OCI-LY7 (cell line): ENCODE measurements around the gene OAS2. TPM values are rescaled to one million over a fixed set of nuclear protein-coding genes. Genes with fewer than 3 reads are reported as not detected.

ENCODE experiments used
- BruUV-seq: library from RNA; stranded (reverse); fragments of 400-500 nt; replicated peaks from 2 replicates; lab custom pipeline; 2021; lab: Mats Ljungman, UMichigan
- CTCF ChIA-PET: fragments of 300-600 bp; sonication (Branson Sonifier 250); formaldehyde crosslinking; loops from one replicate; lab custom pipeline; 2022; ENCODE audit warnings: antibody characterized with exemption; ENCODE audit not compliant: unreplicated experiment; lab: Charles Lee
- POLR2A ChIA-PET: fragments of 300-600 bp; sonication (Branson Sonifier 250); formaldehyde crosslinking; loops from one replicate; lab custom pipeline; 2022; ENCODE audit warnings: antibody characterized with exemption; lab: Charles Lee
- DNase-seq: peaks from one replicate; pipeline ENCODE4 v3.0.0-alpha.2; 2015; ENCODE audit warnings: low spot score
- H2AFZ ChIP-seq: fragments of 200-600 bp; sonication (generic), shearing (Covaris generic); 2 replicates; pipeline ENCODE4 v1.6.1; 2014; ENCODE audit warnings: mild to moderate bottlenecking, antibody characterized with exemption, low read length, moderate library complexity
- H3K27ac ChIP-seq: fragments of 200-600 bp; sonication (generic); 2 replicates; pipeline ENCODE4 v1.5.1; 2014; ENCODE audit warnings: mixed run types, low read depth, mild to moderate bottlenecking, moderate library complexity, low read length, inconsistent platforms; ENCODE audit not compliant: poor library complexity, severe bottlenecking
- H3K36me3 ChIP-seq: fragments of 200-600 bp; sonication (generic); 2 replicates; pipeline ENCODE4 v1.6.1; 2014; ENCODE audit warnings: mild to moderate bottlenecking, antibody characterized with exemption, low read length, moderate library complexity, mixed read lengths; ENCODE audit not compliant: insufficient read depth
- H3K4me1 ChIP-seq: fragments of 200-600 bp; sonication (generic); 2 replicates; pipeline ENCODE4 v1.5.1; 2014; ENCODE audit warnings: mild to moderate bottlenecking, low read length; ENCODE audit not compliant: insufficient read depth, poor library complexity, severe bottlenecking
- H3K4me2 ChIP-seq: fragments of 200-600 bp; sonication (generic); 2 replicates; pipeline ENCODE4 v1.6.1; 2014; ENCODE audit warnings: mild to moderate bottlenecking, low read length
- H3K4me3 ChIP-seq: fragments of 200-600 bp; sonication (generic); 2 replicates; pipeline ENCODE4 v1.5.1; 2014; ENCODE audit warnings: mild to moderate bottlenecking, low read depth, low read length; ENCODE audit not compliant: poor library complexity, severe bottlenecking
- H3K79me2 ChIP-seq: fragments of 200-600 bp; sonication (generic); 2 replicates; pipeline ENCODE4 v1.6.1; 2016; ENCODE audit warnings: low read depth, mild to moderate bottlenecking, low read length, moderate library complexity, mixed read lengths; ENCODE audit not compliant: insufficient read depth
- H3K9me2 ChIP-seq: fragments of 200-600 bp; sonication (generic); 2 replicates; pipeline ENCODE4 v1.6.1; 2016; ENCODE audit warnings: mild to moderate bottlenecking, low read length, mixed read lengths; ENCODE audit not compliant: insufficient read depth
- H3K9me3 ChIP-seq: fragments of 200-600 bp; sonication (generic); 2 replicates; pipeline ENCODE4 v1.6.1; 2014; ENCODE audit warnings: mild to moderate bottlenecking, mixed run types, low read length, mixed read lengths
- H4K20me1 ChIP-seq: fragments of 200-600 bp; sonication (generic); 2 replicates; pipeline ENCODE4 v1.6.1; 2014; ENCODE audit warnings: mild to moderate bottlenecking, antibody characterized with exemption, low read length, moderate library complexity, mixed read lengths; ENCODE audit not compliant: insufficient read depth
- EZH2phosphoT487 ChIP-seq: fragments of 200-600 bp; sonication (generic); IDR thresholded peaks from 2 replicates; pipeline ENCODE4 v1.6.1; 2018; ENCODE audit warnings: low read depth, borderline replicate concordance, mild to moderate bottlenecking, mixed run types, antibody characterized with exemption, low read length, moderate library complexity, mixed read lengths
- intact Hi-C: fragments of 100-400 bp; cut with micrococcal nuclease; formaldehyde crosslinking; loops from one replicate; pipeline ENCODE4 v1.10.0; 2022; ENCODE audit not compliant: unreplicated experiment
- total RNA-seq, 2 experiments: library from RNA; depleted of rRNA in 1 of 2; stranded (reverse); fragments of >200 nt in 1 of 2; shearing (Covaris generic) in 1 of 2; gene quantifications; 2 replicates each; pipeline ENCODE4 v1.2.3, GENCODE V29; 2014 to 2022
- TF ChIP-seq, protein P1 (sequence below): fragments of 200-600 bp; sonication (generic); conservative IDR thresholded peaks from 2 replicates; pipeline ENCODE4 v1.5.1; 2014; ENCODE audit warnings: mild to moderate bottlenecking, antibody characterized with exemption, low read length, moderate library complexity, mixed read lengths

OAS2 gene
- total RNA-seq, 2 experiments from 2014 or later = 33.2 to 46.8 TPM

DNA sequence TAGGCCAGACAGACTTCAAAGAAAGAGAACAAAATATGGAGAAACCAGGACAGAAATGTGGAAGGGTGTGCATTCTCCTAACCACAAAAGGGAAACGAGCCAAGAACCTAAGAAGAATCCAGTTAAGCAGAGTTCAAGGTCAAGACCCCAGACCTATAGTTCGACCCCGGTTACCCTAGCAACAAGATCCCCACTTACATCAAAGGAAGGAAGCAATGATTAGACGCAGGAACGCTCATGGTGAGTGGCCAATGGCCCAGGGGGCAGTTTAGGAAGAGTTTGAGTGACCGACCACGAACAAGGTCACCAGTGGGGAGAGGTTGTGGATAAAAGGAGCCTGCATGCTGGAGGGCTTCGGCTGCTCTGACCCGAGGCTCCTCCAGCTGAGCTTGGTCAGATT, 36.2 kb downstream of the OAS2 start:
- no TSS peak for BruUV-seq
- H3K27ac ChIP-seq = no peak overlapping the region
- POLR2A ChIA-PET = interaction anchor here (1.0 kb wide), 1 partner anchor 37 kb away, joined by 3 read pairs; no protein-coding TSS in a partner anchor

DNA sequence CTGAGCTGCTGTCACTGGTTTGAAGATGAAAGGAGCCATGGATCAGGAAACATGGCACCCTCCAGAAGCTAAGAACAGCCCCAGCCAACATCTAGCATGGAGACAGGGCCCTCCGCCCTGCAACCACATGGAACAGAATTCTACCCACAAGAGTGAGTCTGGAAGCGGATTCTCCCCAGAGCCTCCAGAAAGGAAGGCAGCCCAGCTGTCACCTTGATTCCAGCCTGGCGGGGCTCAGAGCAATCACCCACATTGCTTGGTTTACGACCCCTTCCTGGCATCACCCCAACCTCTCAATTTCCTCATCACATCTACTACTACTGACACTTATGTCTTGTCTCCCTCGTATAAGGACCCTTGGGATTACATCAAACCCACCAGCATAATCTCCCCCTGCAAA, 38.5 kb downstream of the OAS2 start:
- Histone ChIP-seq H3K9me2 (no peaks in the 10 kb centered on the region), H3K4me3 (no peak overlapping the region), H3K36me3 (peaks cover 13% of the 10 kb centered on the region), H3K79me2 (no peaks in the 10 kb centered on the region), H3K27ac (no peak overlapping the region), H3K9me3 (peaks cover 1% of the 10 kb centered on the region; the same call in 1 of the 2 replicates), H2AFZ (no peak overlapping the region), H3K4me1 (no peaks in the 10 kb centered on the region), H3K4me2 (no peak overlapping the region), H4K20me1 (no peaks in the 10 kb centered on the region)
- no TSS peak for BruUV-seq
- ChIA-PET CTCF (no interaction called here), POLR2A (interaction anchor here (1.2 kb wide), 1 partner anchor 24 kb away, joined by 7 read pairs; no protein-coding TSS in a partner anchor)
- DNase-seq = no peak
- TF ChIP-seq, protein P1, sequence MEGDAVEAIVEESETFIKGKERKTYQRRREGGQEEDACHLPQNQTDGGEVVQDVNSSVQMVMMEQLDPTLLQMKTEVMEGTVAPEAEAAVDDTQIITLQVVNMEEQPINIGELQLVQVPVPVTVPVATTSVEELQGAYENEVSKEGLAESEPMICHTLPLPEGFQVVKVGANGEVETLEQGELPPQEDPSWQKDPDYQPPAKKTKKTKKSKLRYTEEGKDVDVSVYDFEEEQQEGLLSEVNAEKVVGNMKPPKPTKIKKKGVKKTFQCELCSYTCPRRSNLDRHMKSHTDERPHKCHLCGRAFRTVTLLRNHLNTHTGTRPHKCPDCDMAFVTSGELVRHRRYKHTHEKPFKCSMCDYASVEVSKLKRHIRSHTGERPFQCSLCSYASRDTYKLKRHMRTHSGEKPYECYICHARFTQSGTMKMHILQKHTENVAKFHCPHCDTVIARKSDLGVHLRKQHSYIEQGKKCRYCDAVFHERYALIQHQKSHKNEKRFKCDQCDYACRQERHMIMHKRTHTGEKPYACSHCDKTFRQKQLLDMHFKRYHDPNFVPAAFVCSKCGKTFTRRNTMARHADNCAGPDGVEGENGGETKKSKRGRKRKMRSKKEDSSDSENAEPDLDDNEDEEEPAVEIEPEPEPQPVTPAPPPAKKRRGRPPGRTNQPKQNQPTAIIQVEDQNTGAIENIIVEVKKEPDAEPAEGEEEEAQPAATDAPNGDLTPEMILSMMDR = no peak
- no peak for TF ChIP-seq EZH2phosphoT487
- intact Hi-C loops = no loop called here

More for the DNA sequence above, 36.2 kb downstream of the OAS2 start:
- intact Hi-C loops = no loop called here
- no peaks in the 10 kb centered on the region for H3K9me2 ChIP-seq
- peaks cover 35% of the 10 kb centered on the region for H3K36me3 ChIP-seq
- no peaks in the 10 kb centered on the region for H4K20me1 ChIP-seq
- H3K4me2 ChIP-seq = no peak overlapping the region
- no peaks in the 10 kb centered on the region for H3K79me2 ChIP-seq
- DNase-seq = no peak
- H2AFZ ChIP-seq = no peak overlapping the region
- H3K9me3 ChIP-seq = peaks cover 14% of the 10 kb centered on the region; the same call in 1 of the 2 replicates
- TF ChIP-seq, protein P1 = no peak
- TF ChIP-seq EZH2phosphoT487 = no peak
- CTCF ChIA-PET = no interaction called here
- no peak overlapping the region for H3K4me3 ChIP-seq
- H3K4me1 ChIP-seq = no peaks in the 10 kb centered on the region

DNA sequence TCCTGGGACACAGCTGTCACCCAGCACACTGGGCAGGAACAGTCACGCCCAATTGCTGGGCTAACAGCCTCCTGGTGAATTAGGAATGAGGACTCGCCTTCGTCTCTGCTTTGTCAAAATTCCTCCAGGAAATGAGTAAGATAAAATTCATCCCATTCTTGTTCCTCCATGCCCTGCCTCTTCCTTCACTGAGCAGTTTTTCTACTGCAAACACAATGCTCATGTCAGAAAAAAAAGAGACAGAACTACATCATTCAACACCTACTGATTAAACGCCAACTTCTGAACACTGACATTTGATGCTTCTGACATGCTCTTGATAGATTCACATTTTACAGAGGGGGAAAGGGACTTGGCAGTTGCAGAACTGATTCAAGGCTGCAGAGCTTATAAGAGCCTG, 40.7 kb downstream of the OAS2 start:
- H3K9me2 ChIP-seq = no peaks in the 10 kb centered on the region
- H3K27ac ChIP-seq = no peak overlapping the region
- ChIA-PET CTCF (interaction anchor here (1.1 kb wide), 1 partner anchor 111 kb away, joined by 3 read pairs; no protein-coding TSS in a partner anchor), POLR2A (interaction anchor here (0.6 to 2.7 kb wide), 4 partner anchors 10 to 472 kb away, joined by 3 to 13 read pairs (median 3); no protein-coding TSS in a partner anchor)
- no peaks in the 10 kb centered on the region for H3K79me2 ChIP-seq
- no peaks in the 10 kb centered on the region; the same call in 1 of the 2 replicates for H3K36me3 ChIP-seq
- no peaks in the 10 kb centered on the region for H4K20me1 ChIP-seq
- no peak overlapping the region for H3K4me2 ChIP-seq
- H3K4me1 ChIP-seq = no peaks in the 10 kb centered on the region
- TF ChIP-seq, protein P1 = no peak
- TF ChIP-seq EZH2phosphoT487 = no peak
- DNase-seq = no peak
- no peak overlapping the region for H2AFZ ChIP-seq
- intact Hi-C loops = no loop called here
- no peaks in the 10 kb centered on the region for H3K9me3 ChIP-seq
- H3K4me3 ChIP-seq = no peak overlapping the region
- BruUV-seq = no TSS peak
